Measurements from ENCODE around the gene CLDN7. TPM values are rescaled to one million over a fixed set of nuclear protein-coding genes. Genes with fewer than 3 reads are reported as not detected.

Gene CLDN7
- total RNA-seq, 3 donors from 2014 or later (not counting 1 experiment from before 2014, with no cell fraction given), result 0.99 to 1.8 (median 1.7) TPM

DNA sequence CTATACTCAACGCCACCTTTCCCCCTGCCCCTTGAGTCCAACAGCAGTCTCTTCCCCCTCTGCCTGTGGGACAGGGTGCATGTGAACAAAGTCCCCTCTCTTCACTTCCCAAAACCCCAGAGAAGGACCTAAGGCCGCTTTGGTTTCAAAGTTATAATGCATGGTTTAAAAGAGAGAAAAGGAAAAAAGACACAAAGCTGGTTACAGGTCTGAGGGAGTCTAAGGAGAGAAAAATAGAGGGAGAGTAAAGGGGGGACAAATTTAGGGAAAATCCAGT is 18.9 kb downstream of the CLDN7 start:
- H3K9me3 ChIP-seq (ENCODE audit: control insufficient read depth, insufficient read depth, low read length), result no peaks in the 10 kb centered on the region
- peaks cover 39 to 49% of the 10 kb centered on the region in 2 donors for H3K4me1 Mint-ChIP-seq
- H3K27me3 ChIP-seq (ENCODE audit: control insufficient read depth, insufficient read depth, low read length), result no peaks in the 10 kb centered on the region
- DNase-seq (no peak), ATAC-seq (no peak)
- H3K36me3 ChIP-seq (ENCODE audit: control insufficient read depth, insufficient read depth, low read length), result peaks cover 34% of the 10 kb centered on the region
- H3K27ac Mint-ChIP-seq, result peak overlapping the region; percentile 97 to 99
- H3K9me3 Mint-ChIP-seq, result no peaks in the 10 kb centered on the region
- H3K36me3 Mint-ChIP-seq, result no peaks in the 10 kb centered on the region
- peak overlapping the region; percentile 83 for H3K27ac ChIP-seq (ENCODE audit: low read length)
- H3K27me3 Mint-ChIP-seq (ENCODE audit: low read depth in 2 of 2), result no peaks in the 10 kb centered on the region
- peak overlapping the region; percentile 95 for H3K4me3 Mint-ChIP-seq
- TF ChIP-seq CTCF (IDR thresholded peaks at IDR 0.05), result no peak
- peaks cover 31% of the 10 kb centered on the region for H3K4me1 ChIP-seq (ENCODE audit: control insufficient read depth, insufficient read depth, low read length)
- WGBS (ENCODE audit: insufficient coverage), result 67% methylated on average over 2 of the region's 2 CpGs
- intact Hi-C loops (cut with micrococcal nuclease), result loop anchor here (1.0 to 2.0 kb wide), 2 partner anchors 9 to 63 kb away; partner anchors contain the start of genes EIF5A and ELP5
- peak overlapping the region; percentile 89 for H3K4me3 ChIP-seq (ENCODE audit: low read length)

DNA sequence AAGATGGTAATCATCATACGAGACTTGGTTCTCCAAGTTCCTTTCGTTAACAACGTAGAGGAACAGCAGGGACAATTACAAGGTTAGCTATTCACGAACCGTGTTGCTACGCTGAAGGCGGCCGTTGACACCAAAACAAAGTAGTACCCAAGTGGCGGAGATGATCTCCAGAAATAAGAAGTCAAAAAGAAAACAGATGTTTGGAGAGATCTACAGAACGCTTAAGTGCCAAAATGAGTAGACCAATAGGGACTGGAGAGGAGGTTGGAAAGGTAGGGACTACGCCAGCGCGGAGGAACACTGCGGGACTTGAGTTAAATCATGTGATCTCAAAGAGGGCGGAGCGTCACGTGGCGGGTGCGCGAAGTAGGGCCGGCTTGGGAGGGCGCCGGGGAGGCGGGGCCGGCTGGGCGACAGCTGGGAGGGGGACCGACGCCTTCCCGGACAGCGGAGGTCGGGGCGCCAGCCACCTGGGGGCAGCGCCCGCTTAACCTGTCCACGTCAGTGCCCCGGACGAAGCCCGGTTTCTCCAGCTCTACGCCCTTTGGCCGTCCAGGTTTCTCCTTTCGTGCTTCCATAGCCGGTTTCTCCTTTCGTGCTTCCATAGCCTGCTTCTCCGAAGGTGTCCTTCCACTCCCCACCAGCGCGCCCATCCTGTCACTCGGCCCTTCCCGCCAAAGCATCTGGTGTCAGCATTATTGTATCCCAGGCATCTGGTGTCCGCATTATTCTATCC is 19.4 kb downstream of the CLDN7 start:
- Mint-ChIP-seq H3K27ac (peak overlapping the region; percentile 97 to 99), H3K4me3 (peak overlapping the region; percentile 95), H3K9me3 (no peaks in the 10 kb centered on the region), H3K36me3 (no peaks in the 10 kb centered on the region), H3K27me3 (ENCODE audit: low read depth in 2 of 2) (no peaks in the 10 kb centered on the region), H3K4me1 (peaks cover 39 to 49% of the 10 kb centered on the region in 2 donors)
- peak; percentile 43 to 79 (median 60) for ATAC-seq
- H3K27me3 ChIP-seq (ENCODE audit: control insufficient read depth, insufficient read depth, low read length), result no peaks in the 10 kb centered on the region
- peaks cover 31% of the 10 kb centered on the region for H3K4me1 ChIP-seq (ENCODE audit: control insufficient read depth, insufficient read depth, low read length)
- peak overlapping the region; percentile 83 for H3K27ac ChIP-seq (ENCODE audit: low read length)
- peak overlapping the region; percentile 89 for H3K4me3 ChIP-seq (ENCODE audit: low read length)
- intact Hi-C loops (cut with micrococcal nuclease), result loop anchor here (1.0 to 2.0 kb wide), 2 partner anchors 9 to 64 kb away; partner anchors contain the start of genes EIF5A and ELP5
- peaks cover 34% of the 10 kb centered on the region for H3K36me3 ChIP-seq (ENCODE audit: control insufficient read depth, insufficient read depth, low read length)
- WGBS (ENCODE audit: insufficient coverage), result 2% methylated on average over 49 of the region's 49 CpGs
- no peak for TF ChIP-seq CTCF (IDR thresholded peaks at IDR 0.05)
- no peaks in the 10 kb centered on the region for H3K9me3 ChIP-seq (ENCODE audit: control insufficient read depth, insufficient read depth, low read length)
- DNase-seq, result peak; percentile 93 to 98

DNA sequence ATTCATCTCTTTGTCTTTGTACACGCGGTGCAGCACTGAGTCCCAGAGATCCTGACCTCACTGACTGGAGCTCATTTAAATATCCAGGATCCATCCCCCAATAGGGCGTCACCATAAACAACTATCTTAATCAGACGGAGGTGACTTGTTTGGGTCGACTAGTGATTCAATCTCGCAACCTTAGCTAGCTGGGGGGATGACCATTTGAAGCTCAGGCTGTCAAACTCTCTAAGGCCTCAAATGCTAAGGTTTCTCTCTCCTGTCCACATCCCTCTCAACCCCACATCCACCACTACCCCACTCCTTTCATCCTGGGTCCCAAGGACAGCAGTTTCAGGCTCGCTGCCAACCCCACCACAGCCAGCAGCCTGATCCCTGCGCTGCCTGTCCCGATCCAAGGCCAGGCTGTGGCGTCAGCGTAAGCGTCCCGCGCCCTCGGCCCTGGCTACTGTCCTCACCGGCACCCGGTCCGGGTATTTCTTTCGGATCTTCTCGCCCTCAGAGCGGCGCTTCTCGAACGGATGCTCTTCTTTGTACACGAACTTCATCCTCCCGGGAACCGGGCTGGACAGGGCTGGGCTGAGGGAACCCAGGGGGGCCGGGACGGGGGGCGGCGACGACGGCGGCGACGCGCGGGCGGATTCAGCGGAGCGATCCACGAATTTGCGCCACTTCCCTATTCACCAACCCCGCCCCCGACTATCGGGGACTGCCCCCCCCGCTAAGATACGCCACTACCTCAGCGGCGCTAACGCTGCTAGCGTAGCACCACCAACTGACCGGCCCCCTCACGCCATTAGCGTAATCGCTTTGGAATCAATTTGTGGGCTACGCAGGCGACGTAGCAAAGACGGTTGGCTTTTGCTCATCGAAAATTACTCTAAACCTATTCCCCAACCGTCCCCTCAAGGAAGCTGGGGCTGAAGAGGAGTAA is 20.2 kb downstream of the CLDN7 start, which contains the start of gene GABARAP:
Gene GABARAP, minus strand, starts transcription at position 667 of the 934 bp plus-strand sequence. Its CDS starts 119 bp downstream, at position 548.
- Mint-ChIP-seq H3K27ac (peak within 1 kb of the TSS; percentile 97 to 99), H3K27me3 (ENCODE audit: low read depth in 2 of 2) (no peaks in the 10 kb centered on the region), H3K9me3 (no peaks in the 10 kb centered on the region), H3K4me1 (peaks cover 44 to 54% of the 10 kb centered on the region in 2 donors), H3K4me3 (peak within 1 kb of the TSS; percentile 95), H3K36me3 (no peaks in the 10 kb centered on the region)
- TF ChIP-seq CTCF (IDR thresholded peaks at IDR 0.05), result no peak
- no peaks in the 10 kb centered on the region for H3K9me3 ChIP-seq (ENCODE audit: control insufficient read depth, insufficient read depth, low read length)
- peak within 1 kb of the TSS; percentile 89 for H3K4me3 ChIP-seq (ENCODE audit: low read length)
- peak; percentile 93 to 96 for DNase-seq
- no peaks in the 10 kb centered on the region for H3K27me3 ChIP-seq (ENCODE audit: control insufficient read depth, insufficient read depth, low read length)
- H3K4me1 ChIP-seq (ENCODE audit: control insufficient read depth, insufficient read depth, low read length), result peaks cover 37% of the 10 kb centered on the region
- intact Hi-C loops (cut with micrococcal nuclease), result loop anchor here (2.0 kb wide), 1 partner anchor 65 kb away; the partner anchor contains the start of gene EIF5A
- WGBS (ENCODE audit: insufficient coverage), result under 1% methylated on average over 60 of the region's 62 CpGs
- H3K27ac ChIP-seq (ENCODE audit: low read length), result peak within 1 kb of the TSS; percentile 83
- peak; percentile 58 to 82 (median 63) for ATAC-seq
- peaks cover 33% of the 10 kb centered on the region for H3K36me3 ChIP-seq (ENCODE audit: control insufficient read depth, insufficient read depth, low read length)

All from natural killer cell (primary cell).